ENCODE results near the gene KIFC1.

The KIFC1 gene

DNA sequence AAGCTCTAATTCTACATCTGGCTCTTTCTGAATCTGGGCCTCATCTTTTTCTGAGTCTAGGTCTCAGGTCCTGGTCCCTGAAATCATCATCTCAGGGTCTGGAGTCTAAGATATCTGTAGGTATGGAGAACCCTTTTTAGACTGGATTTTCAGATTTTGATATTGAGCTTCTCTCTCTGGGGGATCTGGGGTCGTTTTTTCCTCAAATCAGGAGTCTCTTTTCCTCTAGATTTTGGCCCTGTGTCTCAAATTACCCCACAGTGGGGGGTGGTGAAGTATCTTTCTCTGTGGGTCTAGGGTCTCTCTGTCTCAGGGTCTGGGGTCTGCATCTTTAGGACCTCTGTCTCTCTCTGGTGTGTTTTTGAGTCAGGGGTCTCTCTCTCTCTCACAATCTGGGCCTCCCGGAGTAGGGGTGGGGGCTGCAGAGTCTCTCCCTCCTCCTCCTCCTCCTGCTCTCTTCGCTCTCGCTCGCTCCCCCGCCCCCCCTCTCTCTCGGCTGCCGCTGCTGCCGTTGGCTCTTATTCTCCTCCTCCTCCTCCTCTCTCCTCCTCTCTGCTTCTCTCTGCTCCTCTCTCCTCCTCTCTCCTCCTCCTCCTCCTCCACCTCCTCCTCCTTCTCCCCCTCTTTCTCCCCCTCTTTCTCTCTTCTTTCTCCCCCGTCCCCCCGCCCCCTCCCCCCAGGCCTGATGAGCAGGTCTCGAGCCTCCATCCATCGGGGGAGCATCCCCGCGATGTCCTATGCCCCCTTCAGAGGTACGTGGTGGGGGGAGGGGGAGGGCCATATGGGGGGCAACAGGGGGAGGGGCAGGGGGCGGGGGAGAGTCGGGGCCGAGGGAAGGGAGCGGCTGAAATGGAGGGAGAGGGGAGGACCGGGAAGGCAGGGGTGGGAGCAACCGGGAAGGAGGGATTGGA is 28.2 kb downstream of the KIFC1 start, which contains the start of gene SYNGAP1:
SYNGAP1 (plus strand) TSS at position 486 of the 911 bp plus-strand sequence; CDS start at position 686, 200 bp downstream.
- no peak for DNase-seq
- no peaks in the 10 kb centered on the region for H3K9me3 Mint-ChIP-seq
- peak within 1 kb of the TSS; percentile 98 to 100 for H3K27ac Mint-ChIP-seq
- H3K36me3 Mint-ChIP-seq (ENCODE audit: insufficient read depth): peaks cover 51% of the 10 kb centered on the region
- peaks cover 51 to 55% of the 10 kb centered on the region in 2 donors for H3K4me1 Mint-ChIP-seq (ENCODE audit: low read depth in 2 of 2)
- H3K4me3 Mint-ChIP-seq: peak within 1 kb of the TSS; percentile 94 to 97
- no peak for ATAC-seq (replicated peaks)
- H3K27me3 Mint-ChIP-seq: no peaks in the 10 kb centered on the region

DNA sequence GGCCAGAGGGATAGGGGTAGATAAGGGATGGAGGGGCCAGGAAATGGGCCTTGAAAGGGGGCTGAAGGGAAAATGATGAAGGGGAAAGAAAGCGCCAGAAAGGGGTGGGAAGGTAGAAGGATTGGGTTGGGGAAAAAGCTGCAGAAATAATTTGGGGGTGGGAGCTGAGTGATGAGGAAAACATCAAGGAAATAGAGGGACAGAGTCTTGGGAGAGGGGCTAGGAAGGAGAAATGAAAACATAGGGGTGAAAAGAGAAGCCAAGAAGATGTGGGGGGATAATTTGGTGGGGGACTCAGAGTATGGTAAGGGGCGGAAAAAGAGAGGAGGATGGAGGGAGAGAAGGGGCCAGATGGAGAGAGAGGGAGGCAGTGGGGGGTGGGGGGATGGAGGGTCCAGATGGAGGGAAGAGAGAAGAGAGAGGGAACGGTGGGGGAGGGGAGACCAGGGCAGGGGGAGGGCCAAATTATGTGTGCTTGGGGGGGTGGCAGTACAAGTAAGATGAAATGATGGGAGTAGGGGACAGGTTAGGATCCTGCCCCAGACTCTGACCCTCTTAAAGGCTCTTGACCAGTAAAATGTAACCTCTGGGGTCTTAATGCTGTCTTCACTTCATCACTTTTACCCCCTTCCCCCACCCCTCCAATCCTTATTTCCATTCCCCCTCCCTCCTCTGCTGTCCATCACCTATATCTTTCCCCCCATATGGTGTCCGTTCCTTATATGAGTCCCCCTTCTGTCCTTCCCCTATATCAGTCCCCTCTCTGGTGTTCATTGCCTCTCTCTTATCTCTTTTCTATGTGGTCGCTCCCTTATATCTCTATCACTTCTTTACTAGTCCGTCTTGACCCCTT is 29.1 kb downstream of the KIFC1 start:
- H3K4me1 Mint-ChIP-seq (ENCODE audit: low read depth in 2 of 2): peaks cover 53 to 54% of the 10 kb centered on the region in 2 donors
- peak overlapping the region; percentile 0 to 29 for H3K27ac Mint-ChIP-seq
- no peak for DNase-seq
- H3K36me3 Mint-ChIP-seq (ENCODE audit: insufficient read depth): peaks cover 51% of the 10 kb centered on the region
- peak overlapping the region in 1 of 2 donors; percentile 30 for H3K4me3 Mint-ChIP-seq
- ATAC-seq (replicated peaks): no peak
- no peaks in the 10 kb centered on the region for H3K27me3 Mint-ChIP-seq
- H3K9me3 Mint-ChIP-seq: no peaks in the 10 kb centered on the region

DNA sequence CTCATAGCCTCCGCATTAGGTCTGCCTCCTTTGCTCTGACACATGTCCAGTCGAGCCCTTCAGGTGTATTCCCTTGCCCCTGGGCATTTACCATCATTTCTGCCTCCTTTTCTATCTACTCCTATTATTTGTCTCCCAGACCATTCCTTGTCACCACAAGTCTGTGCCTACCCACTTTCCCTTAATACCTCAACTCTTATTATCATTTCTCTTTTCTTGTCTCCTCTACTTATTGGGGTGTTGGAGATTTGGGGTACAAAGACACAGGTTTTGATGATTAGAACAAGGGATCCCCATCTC is 29.7 kb downstream of the KIFC1 start:
- no peak for ATAC-seq (replicated peaks)

DNA sequence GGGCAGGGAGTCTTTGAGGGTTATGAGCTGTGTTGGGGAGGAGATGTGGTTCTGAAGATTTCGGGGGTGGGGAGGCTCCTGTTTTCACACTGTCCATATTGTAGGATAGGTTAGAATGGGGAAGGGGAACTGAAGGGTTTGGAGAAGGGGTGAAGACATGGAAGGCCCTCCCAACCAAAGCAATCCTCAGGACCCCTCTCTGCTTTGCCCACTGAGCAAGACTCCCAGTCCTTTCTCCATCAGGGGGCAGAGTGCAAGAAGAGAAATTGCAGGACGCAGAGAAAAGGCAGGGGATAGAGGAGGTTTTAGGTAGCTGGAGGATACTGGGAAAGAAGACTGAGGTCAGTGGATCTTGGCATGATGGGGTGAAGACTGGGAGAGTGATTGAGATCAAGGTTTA is 32.2 kb downstream of the KIFC1 start:
- Mint-ChIP-seq H3K4me3 (peak overlapping the region; percentile 98 to 99), H3K27me3 (no peaks in the 10 kb centered on the region), H3K9me3 (no peaks in the 10 kb centered on the region), H3K27ac (peak overlapping the region in 1 of 2 donors; percentile 100), H3K36me3 (ENCODE audit: insufficient read depth) (peaks cover 49% of the 10 kb centered on the region), H3K4me1 (ENCODE audit: low read depth in 2 of 2) (peaks cover 49 to 50% of the 10 kb centered on the region in 2 donors)
- no peak for DNase-seq
- ATAC-seq (replicated peaks): no peak

More for the DNA sequence above, 29.7 kb downstream of the KIFC1 start:
- Mint-ChIP-seq H3K4me3 (no peak overlapping the region), H3K4me1 (ENCODE audit: low read depth in 2 of 2) (peaks cover 50 to 53% of the 10 kb centered on the region in 2 donors), H3K9me3 (no peaks in the 10 kb centered on the region), H3K27ac (peak overlapping the region in 1 of 2 donors; percentile 0), H3K27me3 (no peaks in the 10 kb centered on the region), H3K36me3 (ENCODE audit: insufficient read depth) (peaks cover 50% of the 10 kb centered on the region)
- DNase-seq: no peak

DNA sequence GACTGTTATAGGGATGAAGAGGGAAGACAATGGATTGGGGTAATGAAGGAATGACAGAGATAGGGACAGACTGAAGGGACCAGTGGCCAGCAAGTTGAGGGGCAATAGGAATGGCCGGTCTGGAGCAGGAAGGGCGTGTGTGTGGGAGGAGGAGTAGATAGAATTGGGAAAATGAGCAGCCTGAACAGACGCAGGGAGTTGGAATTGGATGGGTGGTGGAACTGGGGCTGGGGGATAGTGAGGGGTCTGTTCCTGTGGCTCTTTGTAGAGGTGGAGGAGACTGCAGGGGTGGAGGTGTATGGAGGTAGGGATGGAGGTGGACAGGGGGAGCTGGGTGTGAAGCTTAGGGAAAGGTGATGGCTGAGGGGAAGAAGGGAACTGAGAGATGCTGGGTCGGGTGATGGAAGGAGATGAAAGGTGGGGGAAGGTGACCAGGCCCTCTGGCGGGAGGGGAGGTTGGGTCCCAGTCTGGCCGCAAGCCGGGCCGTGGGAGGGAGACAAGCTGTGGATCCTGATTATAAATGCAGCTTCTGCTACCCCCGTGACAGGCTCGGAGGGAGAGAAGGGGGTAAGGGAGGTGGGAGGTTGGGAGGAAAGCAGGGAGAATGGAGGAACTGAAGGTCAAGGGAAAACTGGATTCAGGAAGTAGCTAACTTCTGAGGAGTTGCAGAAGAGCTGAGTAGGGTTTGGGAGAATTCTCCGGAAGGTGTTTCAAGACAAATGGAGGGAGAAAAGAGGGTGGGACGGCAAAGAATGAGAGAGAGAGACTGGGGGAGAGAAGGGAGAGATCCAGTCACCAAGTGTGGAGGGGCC is 33.4 kb downstream of the KIFC1 start:
- Mint-ChIP-seq H3K27me3 (no peaks in the 10 kb centered on the region), H3K36me3 (ENCODE audit: insufficient read depth) (peaks cover 49% of the 10 kb centered on the region), H3K9me3 (no peaks in the 10 kb centered on the region), H3K27ac (peak overlapping the region; percentile 100), H3K4me1 (ENCODE audit: low read depth in 2 of 2) (peaks cover 55 to 56% of the 10 kb centered on the region in 2 donors), H3K4me3 (peak overlapping the region; percentile 98 to 99)
- DNase-seq (no peak), ATAC-seq (replicated peaks) (no peak)

DNA sequence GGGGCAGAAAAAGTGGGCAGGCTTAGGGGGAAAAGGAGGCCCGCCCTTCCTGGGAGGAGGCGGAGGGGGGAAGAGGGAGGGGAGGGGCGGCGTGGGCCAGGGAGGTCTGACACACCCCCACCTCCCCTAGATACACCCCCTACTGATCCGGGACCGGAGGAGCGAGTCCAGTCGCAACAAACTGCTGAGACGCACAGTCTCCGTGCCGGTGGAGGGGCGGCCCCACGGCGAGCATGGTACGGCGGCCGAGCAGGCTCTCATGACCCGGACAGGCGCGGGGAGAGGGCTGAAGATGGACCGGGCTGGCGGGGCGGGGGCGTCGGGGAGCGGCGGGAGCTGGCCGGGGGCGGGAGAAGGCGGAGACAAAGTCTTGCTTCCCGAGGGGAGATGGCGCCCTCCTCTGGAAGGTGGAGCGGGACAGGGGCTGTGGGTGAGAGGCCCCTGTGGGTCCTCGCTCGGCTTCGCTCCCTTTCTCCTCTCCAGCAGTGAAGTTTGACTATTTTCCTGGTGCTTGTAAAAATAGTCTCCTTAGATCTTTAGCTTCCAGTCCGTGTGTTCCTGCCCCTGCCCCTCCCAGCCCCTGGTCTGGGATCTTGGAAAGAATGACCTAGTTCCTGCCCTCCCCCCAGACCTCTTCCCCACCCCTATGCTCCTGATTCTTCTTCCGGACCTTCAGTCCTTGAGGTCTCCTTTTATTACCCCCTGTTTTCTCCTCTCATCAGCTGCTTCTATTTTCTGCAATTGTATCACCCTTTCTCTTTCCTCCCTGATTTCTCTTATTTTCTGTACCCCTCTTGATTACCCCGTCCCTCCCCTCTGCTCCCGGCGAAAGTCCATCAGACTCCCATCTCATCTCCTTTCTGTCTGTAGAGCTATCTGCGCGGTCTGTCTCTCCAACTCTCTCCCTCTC is 34.3 kb downstream of the KIFC1 start:
- Mint-ChIP-seq H3K4me3 (peak overlapping the region; percentile 98 to 99), H3K4me1 (ENCODE audit: low read depth in 2 of 2) (peaks cover 64 to 65% of the 10 kb centered on the region in 2 donors), H3K27me3 (no peaks in the 10 kb centered on the region), H3K27ac (peak overlapping the region; percentile 100), H3K9me3 (no peaks in the 10 kb centered on the region), H3K36me3 (ENCODE audit: insufficient read depth) (peaks cover 52% of the 10 kb centered on the region)
- DNase-seq: peak; percentile 69 to 80 (median 74)
- peak; percentile 59 for ATAC-seq (replicated peaks)

DNA sequence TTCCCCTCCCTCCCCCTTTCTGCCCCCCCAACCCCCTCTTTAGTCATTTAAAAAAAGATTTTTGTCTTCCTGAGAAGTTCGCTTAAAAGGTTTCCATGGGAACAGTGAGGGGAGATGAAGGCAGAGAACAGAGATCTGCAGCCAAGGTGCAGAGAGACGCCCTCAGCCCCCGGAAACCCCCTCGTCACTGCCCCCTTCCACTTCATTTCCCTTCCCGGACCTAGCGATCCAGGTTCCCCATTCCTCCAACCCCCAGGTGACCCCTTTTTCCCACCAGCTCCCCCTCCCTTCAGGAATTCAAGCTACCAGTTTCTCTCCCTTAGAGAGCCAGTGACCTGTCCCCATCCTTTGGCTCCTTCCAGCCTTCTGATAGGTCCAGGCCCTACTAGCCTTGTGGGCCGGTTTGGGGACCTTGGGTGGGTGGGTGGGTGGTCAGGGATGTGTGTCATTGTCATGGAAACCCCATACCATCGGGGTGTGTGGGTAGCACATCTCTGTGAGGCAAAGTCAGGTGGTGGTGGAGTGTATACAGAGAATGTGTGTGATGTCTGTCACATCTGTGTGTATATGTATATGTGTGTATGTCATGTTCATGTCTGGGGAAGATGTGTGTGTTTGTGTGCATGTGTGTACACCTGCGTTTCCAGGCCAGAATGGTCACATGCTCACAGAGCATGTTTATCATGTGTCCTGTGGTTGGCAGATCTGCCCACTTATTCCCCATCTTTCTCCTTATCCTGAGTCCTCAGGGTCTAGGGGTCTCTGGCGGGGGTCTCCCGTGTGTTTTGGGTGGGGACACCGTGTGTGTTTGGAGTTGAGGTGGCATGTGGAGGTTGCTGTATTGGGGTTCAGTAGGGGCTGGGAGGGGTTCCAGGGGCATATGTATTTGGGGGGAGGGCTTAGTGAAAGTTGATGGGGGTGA is 35.2 kb downstream of the KIFC1 start:
- peak; percentile 40 to 45 (median 43) for DNase-seq
- Mint-ChIP-seq H3K4me1 (ENCODE audit: low read depth in 2 of 2) (peaks cover 67 to 72% of the 10 kb centered on the region in 2 donors), H3K27ac (peak overlapping the region; percentile 100), H3K4me3 (peak overlapping the region; percentile 98 to 99), H3K27me3 (no peaks in the 10 kb centered on the region), H3K36me3 (ENCODE audit: insufficient read depth) (peaks cover 55% of the 10 kb centered on the region), H3K9me3 (no peaks in the 10 kb centered on the region)
- ATAC-seq (replicated peaks): peak; percentile 49

DNA sequence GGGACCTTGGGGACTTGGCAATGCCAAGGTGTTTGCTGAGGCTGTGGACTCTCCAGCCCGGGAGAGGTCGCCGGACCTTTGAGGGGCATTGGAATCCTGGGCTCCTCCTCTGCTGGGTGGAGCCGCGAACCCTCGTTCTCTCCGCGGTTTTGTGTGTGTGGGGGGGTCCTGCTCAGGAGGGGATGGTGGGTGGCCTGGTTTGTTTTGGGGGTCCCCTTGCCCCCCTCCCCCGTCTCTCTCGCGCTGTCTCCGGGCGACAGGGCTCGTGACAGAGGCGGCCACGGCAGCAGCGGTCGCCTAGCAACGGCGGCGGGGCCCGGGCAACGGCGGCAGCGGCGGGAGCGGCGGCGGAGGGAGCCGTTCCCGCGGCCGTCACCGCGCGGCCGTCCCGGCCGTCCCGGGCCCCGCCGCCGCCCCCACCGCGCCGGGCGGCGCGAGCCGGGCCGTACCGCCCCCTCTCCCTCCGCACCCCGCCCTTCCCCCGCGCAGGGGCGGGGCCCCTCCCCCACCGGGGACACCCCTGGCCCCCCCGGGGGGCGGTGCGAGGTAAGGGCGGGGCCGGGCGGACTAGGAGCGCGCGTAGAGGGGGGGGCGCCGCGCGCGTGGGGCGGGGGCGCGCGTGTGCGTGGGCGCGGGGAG is 36.1 kb downstream of the KIFC1 start:
- peaks cover 55% of the 10 kb centered on the region for H3K36me3 Mint-ChIP-seq (ENCODE audit: insufficient read depth)
- peak overlapping the region; percentile 100 for H3K27ac Mint-ChIP-seq
- no peaks in the 10 kb centered on the region for H3K27me3 Mint-ChIP-seq
- H3K4me1 Mint-ChIP-seq (ENCODE audit: low read depth in 2 of 2): peaks cover 73 to 80% of the 10 kb centered on the region in 2 donors
- H3K9me3 Mint-ChIP-seq: no peaks in the 10 kb centered on the region
- ATAC-seq (replicated peaks) (peak; percentile 13), DNase-seq (peak; percentile 52 to 64 (median 63))
- H3K4me3 Mint-ChIP-seq: peak overlapping the region; percentile 98 to 99

DNA sequence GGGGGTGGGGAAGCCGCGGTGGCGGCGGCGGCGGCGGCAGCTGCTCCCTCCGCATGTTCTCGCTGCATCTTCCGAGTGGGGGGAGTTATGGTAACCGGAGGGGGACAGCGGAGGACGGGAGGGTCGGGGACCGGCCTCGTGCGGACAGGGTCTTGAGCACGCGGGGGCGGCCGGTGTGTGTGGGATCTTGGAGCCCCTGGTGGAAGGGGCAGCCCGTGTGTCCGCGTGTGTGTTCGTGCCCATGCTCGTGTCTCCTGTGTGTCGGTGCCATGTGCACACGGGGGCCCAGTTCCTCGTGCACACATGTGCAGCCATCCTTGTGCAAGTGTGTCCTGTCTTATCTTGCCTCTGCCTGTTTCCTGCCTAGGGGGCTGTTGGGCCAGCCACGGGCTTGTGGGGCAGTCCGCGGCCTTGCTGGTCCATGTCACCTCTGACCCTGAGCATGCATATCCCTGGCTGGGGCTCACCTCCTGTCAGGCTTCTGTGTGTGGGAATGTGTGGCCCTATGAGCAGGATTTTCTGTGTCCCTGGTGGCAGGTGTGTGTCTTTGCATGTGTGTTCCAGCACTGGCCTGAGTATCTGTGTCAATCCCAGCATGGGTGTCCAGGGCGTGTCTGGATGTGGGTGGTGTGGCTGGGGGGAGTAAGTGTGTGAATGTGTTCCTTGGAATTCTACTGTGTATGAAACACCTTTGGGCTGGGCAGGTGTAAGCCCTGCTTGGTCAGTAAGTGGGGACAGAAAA is 36.8 kb downstream of the KIFC1 start:
- H3K27ac Mint-ChIP-seq: peak overlapping the region; percentile 95 to 100
- H3K27me3 Mint-ChIP-seq: no peaks in the 10 kb centered on the region
- peaks cover 77 to 86% of the 10 kb centered on the region in 2 donors for H3K4me1 Mint-ChIP-seq (ENCODE audit: low read depth in 2 of 2)
- peak overlapping the region; percentile 98 to 99 for H3K4me3 Mint-ChIP-seq
- peaks cover 54% of the 10 kb centered on the region for H3K36me3 Mint-ChIP-seq (ENCODE audit: insufficient read depth)
- no peaks in the 10 kb centered on the region for H3K9me3 Mint-ChIP-seq
- peak in 1 of 3 experiments; percentile 40 for DNase-seq
- no peak for ATAC-seq (replicated peaks)

DNA sequence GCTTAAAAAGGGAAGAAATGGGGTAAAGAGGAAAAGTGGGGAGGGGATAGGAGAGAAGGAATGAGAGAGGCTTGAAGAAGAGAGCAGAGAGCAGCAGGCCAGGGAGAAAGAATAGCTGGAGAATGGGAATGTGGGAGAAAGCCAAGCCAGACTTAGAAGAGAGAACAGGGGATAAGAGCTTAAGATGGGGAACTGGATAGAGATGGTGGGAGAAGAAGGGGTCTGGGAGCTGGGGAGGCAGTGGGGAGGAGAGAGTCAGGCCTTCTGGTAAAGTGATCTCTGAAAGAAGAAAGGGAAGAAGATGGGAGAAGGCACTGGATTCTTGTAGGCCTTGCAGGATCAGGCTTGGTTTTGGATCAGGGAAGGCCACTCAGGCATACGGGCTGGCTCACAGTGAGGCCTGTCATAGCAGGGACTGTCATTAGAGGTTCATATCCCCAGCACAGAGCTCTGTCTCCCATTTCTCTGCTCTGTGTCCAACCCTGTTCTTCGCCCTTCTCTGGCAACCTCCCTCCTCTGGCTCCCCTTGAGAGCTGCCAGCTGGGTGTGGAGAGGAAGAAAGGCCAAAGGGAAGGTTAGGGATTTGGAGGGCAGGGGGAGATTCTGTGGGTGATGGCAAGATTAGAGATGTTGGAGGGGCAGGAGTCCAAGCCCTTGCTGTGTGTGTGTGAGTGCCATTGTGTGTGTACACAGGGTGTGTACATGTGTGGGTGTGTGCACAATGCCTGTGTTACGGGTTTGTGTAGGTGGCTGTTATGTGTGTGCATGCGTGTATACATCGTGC is 37.5 kb downstream of the KIFC1 start:
- H3K36me3 Mint-ChIP-seq (ENCODE audit: insufficient read depth): peaks cover 51% of the 10 kb centered on the region
- peak overlapping the region; percentile 98 to 99 for H3K4me3 Mint-ChIP-seq
- ATAC-seq (replicated peaks) (no peak), DNase-seq (no peak)
- H3K9me3 Mint-ChIP-seq: no peaks in the 10 kb centered on the region
- H3K27me3 Mint-ChIP-seq: no peaks in the 10 kb centered on the region
- peaks cover 71 to 87% of the 10 kb centered on the region in 2 donors for H3K4me1 Mint-ChIP-seq (ENCODE audit: low read depth in 2 of 2)
- peak overlapping the region; percentile 95 to 100 for H3K27ac Mint-ChIP-seq

Data from effector memory CD8-positive, alpha-beta T cell (primary cell).